RWPE2 (cell line): ENCODE results near the gene CTBP1.

Source experiments
- ATAC-seq: fragments of 200-7000 bp; cut with Tn5 transposase; 3 replicates; pipeline ENCODE4 v1.9.1; 2021; ENCODE audit warnings: low read depth
- DNase-seq: peaks from one replicate; pipeline ENCODE4 v3.0.0-alpha.2; 2020; ENCODE audit warnings: low spot score
- H3K27ac ChIP-seq: fragments of 450-650 bp; 2 replicates; pipeline ENCODE4 v1.5.1; 2017; ENCODE audit warnings: mild to moderate bottlenecking; ENCODE audit not compliant: poor library complexity, severe bottlenecking
- H3K27me3 ChIP-seq: fragments of 250-450 bp; sonication (Bioruptor Pico); 2 replicates; pipeline ENCODE4 v1.5.1; 2021; ENCODE audit warnings: mild to moderate bottlenecking, moderate library complexity; ENCODE audit not compliant: insufficient read depth, poor library complexity, severe bottlenecking
- H3K36me3 ChIP-seq: fragments of 250-450 bp; sonication (Bioruptor Pico); 2 replicates; pipeline ENCODE4 v1.5.1; 2020; ENCODE audit warnings: low read depth, mild to moderate bottlenecking, moderate library complexity
- H3K4me1 ChIP-seq: fragments of 250-450 bp; sonication (Bioruptor Pico); 2 replicates; pipeline ENCODE4 v1.5.1; 2021; ENCODE audit warnings: mild to moderate bottlenecking, moderate library complexity; ENCODE audit not compliant: insufficient read depth, poor library complexity, severe bottlenecking
- H3K4me3 ChIP-seq: fragments of 250-450 bp; sonication (Bioruptor Pico); 2 replicates; pipeline ENCODE4 v1.5.1; 2021; ENCODE audit warnings: mild to moderate bottlenecking, moderate library complexity; ENCODE audit not compliant: severe bottlenecking
- H3K9me3 ChIP-seq: fragments of 250-450 bp; sonication (Bioruptor Pico); 2 replicates; pipeline ENCODE4 v1.5.1; 2021; ENCODE audit warnings: mild to moderate bottlenecking, moderate library complexity; ENCODE audit not compliant: severe bottlenecking
- TF ChIP-seq, protein P1 (sequence below): fragments of 450-650 bp; IDR thresholded peaks from one replicate; pipeline ENCODE4 v1.5.1; 2017; ENCODE audit warnings: mild to moderate bottlenecking, moderate library complexity; ENCODE audit not compliant: poor library complexity, severe bottlenecking

Gene CTBP1

DNA sequence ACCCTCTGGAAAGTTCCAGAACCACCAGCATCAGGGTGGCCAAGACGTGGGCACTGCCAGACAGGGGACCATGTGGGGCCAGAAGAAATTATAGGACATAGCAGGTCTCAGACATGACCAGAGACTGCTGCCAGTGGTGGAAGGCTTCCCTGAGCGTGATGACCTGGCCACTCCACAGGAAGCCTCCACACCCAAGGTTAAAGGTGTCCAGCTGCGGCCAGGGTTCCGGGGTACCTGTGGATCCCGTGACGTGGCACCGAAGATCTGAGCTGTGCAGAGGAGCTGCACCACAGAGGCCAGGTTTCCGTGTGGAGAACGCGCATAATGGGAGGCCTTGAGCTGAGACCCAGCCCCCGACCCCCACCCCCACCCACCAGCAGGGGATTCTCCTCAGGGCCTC is 16.4 kb upstream of the CTBP1 start:
- Histone ChIP-seq H3K36me3 (no peaks in the 10 kb centered on the region), H3K4me1 (no peaks in the 10 kb centered on the region), H3K27me3 (no peaks in the 10 kb centered on the region), H3K27ac (no peak overlapping the region), H3K9me3 (no peaks in the 10 kb centered on the region), H3K4me3 (no peak overlapping the region)
- TF ChIP-seq, protein P1, sequence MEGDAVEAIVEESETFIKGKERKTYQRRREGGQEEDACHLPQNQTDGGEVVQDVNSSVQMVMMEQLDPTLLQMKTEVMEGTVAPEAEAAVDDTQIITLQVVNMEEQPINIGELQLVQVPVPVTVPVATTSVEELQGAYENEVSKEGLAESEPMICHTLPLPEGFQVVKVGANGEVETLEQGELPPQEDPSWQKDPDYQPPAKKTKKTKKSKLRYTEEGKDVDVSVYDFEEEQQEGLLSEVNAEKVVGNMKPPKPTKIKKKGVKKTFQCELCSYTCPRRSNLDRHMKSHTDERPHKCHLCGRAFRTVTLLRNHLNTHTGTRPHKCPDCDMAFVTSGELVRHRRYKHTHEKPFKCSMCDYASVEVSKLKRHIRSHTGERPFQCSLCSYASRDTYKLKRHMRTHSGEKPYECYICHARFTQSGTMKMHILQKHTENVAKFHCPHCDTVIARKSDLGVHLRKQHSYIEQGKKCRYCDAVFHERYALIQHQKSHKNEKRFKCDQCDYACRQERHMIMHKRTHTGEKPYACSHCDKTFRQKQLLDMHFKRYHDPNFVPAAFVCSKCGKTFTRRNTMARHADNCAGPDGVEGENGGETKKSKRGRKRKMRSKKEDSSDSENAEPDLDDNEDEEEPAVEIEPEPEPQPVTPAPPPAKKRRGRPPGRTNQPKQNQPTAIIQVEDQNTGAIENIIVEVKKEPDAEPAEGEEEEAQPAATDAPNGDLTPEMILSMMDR: no peak
- ATAC-seq: no peak
- no peak for DNase-seq

DNA sequence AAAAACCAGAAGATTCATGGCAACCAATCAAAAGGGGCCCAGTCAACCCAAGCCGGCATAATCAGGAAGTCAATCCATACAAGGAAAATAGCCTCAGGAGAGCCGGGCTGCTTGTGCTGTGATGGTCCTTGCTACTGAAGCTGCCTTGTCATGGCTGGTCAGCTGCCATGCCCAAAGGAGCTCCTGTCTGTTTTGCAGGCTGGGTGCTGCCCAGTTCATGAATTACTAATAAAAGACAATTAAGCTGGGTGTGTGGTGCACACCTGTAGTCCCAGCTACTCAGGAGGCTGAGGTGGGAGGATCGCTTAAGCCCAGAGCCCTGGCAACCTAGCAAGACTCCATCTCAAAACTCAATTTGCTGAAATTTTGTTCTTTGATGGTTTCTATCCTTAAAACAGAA is 16.0 kb upstream of the CTBP1 start:
- H3K4me3 ChIP-seq: no peak overlapping the region
- no peak for ATAC-seq
- H3K27ac ChIP-seq: no peak overlapping the region
- no peaks in the 10 kb centered on the region for H3K4me1 ChIP-seq
- TF ChIP-seq, protein P1: no peak
- H3K9me3 ChIP-seq: no peaks in the 10 kb centered on the region
- H3K36me3 ChIP-seq: no peaks in the 10 kb centered on the region
- no peaks in the 10 kb centered on the region for H3K27me3 ChIP-seq
- DNase-seq: no peak

DNA sequence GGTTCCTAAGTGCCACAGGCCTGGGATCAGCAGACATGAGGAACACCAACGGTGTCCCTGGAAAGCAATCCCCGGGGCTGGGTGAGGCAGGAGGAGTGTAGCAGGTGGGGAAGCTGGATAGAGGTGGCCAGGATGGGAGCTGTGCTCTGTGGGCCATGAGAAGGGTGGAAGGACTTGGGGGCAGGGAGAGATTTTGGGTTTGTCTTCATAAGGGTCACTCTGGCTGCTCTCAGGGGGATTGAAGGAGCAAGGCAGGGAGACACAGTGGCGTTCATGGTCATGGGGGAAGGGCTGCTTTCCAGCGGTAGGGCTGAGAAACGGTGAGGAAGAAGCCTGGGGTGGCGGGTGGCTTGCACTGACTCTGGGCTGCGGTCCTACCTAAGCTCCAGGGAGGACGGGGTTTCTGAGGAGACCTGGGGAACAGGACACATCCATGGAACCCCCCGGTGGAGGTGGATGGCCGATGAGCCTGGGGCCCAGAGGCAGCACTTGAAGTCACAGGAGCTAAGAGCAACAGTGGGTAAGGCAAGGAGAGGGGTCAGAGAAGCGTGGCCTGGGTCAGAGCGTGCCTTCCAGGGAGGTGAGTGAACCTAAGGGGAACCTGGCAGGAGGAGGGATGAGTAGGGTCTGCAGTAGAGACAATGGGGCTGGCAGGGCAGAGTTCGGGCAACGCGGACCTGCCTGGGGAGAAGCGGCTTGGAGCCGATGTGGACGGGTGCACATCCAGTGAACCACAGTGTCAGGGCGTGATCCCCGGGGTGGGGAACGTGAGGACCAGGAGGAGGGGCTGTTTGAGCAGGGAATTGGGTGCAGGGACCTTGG is 12.4 kb upstream of the CTBP1 start:
- Histone ChIP-seq H3K27ac (no peak overlapping the region), H3K36me3 (no peaks in the 10 kb centered on the region), H3K9me3 (peaks cover 12% of the 10 kb centered on the region), H3K4me1 (no peaks in the 10 kb centered on the region), H3K27me3 (no peaks in the 10 kb centered on the region), H3K4me3 (no peak overlapping the region)
- ATAC-seq (no peak), DNase-seq (no peak)
- TF ChIP-seq, protein P1: no peak

DNA sequence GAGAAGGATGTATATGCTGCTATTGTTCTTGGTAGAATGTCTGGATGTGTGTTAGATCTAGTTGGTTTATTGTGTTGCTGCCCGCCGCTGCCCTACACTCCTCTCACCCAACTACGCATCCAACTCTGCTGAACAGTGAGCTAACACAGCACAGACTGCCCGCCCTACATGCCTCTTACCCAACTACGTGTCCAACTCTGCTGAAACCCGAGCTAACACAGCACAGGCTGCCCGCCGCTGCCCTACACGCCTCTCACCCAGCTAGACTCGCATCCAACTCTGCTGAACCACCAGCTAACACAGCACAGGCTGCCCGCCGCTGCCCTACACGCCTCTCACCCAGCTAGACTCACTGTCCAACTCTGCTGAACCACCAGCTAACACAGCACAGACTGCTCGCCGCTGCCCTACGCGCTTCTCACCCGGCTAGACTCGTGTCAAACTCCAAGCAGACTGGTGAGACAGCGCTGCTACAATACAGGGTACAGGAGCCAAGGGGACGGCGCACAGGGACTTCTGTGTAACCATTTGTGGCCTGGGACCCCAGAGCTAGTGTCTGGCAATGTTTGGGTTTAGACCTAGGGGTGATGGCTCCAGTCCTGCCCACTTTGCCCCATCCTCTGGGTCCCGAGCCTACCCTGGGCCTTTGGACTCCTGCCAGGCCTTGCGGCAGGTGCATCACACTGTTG is 11.6 kb upstream of the CTBP1 start:
- no peak for DNase-seq
- H3K4me1 ChIP-seq: no peaks in the 10 kb centered on the region
- no peak overlapping the region for H3K27ac ChIP-seq
- TF ChIP-seq, protein P1: no peak
- H3K36me3 ChIP-seq: no peaks in the 10 kb centered on the region
- no peak overlapping the region for H3K4me3 ChIP-seq
- ATAC-seq: no peak
- H3K27me3 ChIP-seq: no peaks in the 10 kb centered on the region
- H3K9me3 ChIP-seq: peaks cover 15% of the 10 kb centered on the region

DNA sequence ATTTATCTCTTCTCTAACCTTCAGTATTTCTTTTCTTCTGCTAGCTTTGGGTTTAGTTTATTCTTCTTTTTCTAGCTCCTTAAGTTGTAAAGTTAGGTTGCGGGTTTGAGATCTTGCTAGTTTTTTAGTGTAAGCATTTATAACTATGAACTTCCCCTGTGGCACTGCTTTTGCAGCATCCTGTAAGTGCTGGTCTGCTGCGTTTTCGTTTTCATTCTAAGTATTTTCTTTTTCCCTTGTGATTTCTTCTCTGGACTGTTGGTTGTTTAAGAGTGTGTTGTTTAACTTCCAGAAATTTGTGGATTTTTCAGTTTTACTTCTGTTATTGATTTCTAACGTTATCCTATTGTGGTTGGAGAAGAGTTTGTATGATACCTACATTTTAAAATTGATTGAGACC is 11.0 kb upstream of the CTBP1 start:
- H3K4me3 ChIP-seq: no peak overlapping the region
- H3K9me3 ChIP-seq: peaks cover 21% of the 10 kb centered on the region
- DNase-seq: no peak

More for the DNA sequence above, 11.0 kb upstream of the CTBP1 start:
- no peaks in the 10 kb centered on the region for H3K4me1 ChIP-seq
- ATAC-seq: no peak
- no peak overlapping the region for H3K27ac ChIP-seq
- H3K36me3 ChIP-seq: no peaks in the 10 kb centered on the region
- TF ChIP-seq, protein P1: no peak
- no peaks in the 10 kb centered on the region for H3K27me3 ChIP-seq
